NCI-H2171 (cell line): ENCODE results near the gene CD82.

Experiments
- DNase-seq: peaks from one replicate; lab custom pipeline; 2025; lab: John Stamatoyannopoulos, UW

The CD82 gene, protein sequence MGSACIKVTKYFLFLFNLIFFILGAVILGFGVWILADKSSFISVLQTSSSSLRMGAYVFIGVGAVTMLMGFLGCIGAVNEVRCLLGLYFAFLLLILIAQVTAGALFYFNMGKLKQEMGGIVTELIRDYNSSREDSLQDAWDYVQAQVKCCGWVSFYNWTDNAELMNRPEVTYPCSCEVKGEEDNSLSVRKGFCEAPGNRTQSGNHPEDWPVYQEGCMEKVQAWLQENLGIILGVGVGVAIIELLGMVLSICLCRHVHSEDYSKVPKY

DNA sequence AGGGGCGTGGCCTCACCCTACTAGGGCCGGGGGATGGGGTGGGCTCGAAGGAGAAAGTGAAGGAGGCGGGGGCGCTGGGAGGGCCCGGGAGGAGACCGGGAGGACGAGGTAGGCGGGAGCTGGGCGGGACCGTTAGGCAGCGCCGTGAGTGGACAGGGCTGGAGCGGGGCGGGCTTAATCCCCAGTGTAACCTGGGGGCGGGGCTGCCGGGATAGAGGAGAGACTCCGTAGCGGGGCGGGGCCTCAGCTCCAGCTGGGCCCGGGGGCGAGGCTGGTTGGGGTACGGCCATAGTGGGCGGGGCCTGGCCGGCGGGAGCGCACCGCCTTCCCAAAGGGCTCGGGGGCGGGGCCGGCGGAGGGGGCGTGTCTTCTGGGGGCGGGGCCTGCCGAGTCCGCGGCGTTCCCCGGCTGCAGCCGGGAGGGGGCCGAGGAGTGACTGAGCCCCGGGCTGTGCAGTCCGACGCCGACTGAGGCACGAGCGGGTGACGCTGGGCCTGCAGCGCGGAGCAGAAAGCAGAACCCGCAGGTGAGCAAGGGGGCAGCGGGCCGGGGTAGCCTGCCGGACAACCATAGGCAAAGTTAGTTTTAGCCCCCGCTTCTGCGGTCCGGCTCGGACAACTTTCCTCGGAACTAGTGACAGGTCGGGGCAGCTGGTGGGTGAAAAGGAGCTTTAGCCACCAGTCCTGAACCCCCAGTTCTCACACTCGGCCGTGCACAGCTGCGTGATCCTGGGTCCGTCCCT is at the start of gene CD82:
TSS of gene CD82 (plus strand) at position 453 of the 742 bp plus-strand sequence. CDS start 29,000 bp downstream, outside the sequence.
- peak; percentile 99 for DNase-seq

DNA sequence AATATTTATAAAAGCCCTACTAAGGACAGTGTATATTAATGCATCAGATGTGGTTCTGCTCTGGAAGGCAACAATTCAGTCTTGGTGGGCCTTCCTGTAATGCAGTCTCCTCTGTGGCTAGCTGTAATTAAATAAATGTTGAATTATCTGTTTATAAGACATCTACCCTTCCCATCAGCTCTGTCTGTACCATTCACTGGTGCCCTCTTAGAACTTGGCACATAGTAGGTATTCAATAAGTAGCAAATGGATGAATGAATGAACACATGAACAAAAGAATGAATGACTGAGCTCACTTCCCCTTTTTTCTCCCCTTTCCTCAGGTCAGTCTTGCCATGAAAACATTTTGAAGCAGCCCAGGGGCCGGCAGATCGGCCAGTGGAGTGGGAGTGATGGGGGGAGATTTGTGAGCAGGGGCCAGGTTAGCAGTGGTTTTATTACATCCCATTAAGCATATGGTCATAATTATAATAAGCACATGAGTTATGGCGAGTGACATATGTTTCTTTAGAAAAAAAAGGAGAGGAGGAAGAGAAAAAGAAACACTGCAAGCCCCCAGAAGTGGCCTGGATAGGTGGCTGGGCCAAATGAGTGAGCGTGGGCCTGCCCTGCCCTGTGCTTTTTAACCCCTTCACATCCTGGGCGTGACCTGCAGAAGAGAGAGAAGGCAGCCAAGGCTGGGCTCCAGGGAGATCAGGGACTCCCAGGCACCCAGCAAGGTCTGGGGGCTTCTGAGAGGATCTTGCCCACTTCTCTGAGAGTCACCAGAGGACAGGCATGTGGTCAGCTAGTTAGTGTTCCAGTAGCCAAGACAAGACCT is 48.6 kb upstream of the CD82 start:
- peak; percentile 9 for DNase-seq

DNA sequence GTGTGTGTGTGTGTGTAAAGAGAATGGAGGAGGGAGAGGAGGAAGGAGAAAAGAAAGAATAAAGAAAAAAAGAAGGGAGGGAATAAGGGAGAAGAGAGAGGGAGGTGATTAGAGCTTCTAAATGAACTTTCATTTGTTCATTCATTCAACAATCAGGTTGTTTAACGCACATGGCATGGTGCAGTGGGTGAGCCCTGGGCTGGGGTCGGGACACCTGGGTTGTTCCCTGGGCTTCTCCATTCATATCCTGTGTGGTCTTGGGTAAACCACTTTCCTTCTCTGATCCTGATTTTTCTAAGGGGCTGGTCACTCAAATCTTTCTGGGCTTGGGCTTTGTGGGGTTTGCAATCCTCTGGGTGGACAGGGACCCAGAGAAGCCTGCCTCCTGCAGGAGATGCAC is 47.9 kb upstream of the CD82 start:
- DNase-seq, result no peak

DNA sequence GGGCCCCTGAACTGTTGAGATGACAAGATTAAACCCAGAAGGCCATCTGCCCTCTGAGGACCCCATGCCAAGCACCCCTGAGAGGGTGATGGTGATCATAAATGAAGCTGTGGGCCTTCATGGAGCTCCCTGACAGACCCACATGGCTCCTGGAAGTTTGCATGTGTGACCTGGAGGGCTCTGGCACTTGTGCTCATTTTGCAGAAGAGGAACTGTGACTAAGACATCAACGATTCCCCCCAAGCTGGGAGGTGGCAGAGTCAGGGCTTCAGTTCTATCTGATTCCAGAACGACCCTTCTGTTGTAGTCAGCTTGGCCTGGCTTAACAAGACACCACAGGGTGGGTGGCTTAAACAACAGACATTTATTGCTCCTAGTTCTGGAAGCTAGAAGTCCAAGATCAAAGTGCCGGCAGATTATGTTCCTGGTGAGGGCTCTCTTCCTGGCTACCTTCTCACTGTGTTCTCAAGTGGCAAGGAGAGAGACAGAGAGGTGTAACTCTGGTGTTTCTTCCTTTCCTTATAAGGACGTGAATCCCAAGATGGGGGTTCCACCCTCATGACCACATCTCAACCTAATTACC is 46.4 kb upstream of the CD82 start:
- DNase-seq, result no peak

DNA sequence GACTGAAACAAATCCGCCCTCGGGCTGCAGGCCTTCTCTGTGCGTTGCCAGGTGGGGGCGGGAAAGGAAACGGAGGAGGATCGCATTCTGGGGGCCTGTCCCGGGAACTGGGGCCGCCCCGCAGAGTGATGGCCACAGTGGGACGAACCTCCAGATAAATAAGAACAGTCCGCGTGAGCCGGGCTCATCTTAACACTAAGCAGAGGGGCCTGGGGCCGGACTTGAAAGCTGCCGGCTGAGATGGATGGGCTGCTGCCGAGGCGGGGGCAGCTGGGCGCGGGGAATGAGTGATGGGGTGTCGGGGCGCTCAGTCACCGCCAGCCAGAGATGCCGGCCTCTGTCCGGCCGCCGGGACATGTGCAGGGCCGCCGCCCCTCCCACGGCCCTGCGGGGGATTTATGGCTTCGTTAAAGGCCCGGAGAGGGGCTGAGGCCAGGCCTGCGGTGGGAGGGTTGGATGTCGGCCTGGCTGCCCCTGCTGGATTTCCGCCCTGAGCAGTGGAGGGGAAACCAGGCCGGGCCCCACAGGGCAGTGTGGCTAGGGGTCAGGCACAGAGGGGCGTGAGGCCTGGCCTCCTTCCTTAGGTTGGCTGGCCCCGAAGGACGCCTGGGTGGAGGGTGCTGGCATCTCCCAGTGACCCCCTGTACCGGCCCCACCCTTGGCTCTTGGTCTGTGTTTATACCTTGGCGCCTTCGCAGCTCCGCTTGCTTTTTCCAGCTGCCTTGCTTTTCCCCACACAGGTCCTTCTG is 45.3 kb upstream of the CD82 start:
- no peak for DNase-seq

DNA sequence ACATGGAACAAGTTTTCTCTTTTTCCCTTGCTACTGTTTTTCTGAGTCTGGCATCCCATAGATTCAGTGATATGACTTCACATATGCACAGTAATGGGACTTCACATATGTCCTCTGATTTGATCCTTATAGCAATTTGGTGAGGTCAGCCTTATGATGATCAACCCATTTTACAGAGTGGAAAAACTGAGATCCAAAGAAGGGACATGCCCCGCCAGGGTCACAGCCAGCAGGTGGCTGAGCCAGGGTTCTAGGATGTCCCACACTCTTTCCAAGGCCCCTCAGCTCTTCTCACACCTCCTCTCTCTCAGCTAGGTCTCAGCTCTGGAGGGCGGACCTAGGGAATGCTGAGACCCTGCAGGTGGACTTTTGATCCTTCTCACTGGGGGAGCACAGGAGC is 44.3 kb upstream of the CD82 start:
- no peak for DNase-seq

DNA sequence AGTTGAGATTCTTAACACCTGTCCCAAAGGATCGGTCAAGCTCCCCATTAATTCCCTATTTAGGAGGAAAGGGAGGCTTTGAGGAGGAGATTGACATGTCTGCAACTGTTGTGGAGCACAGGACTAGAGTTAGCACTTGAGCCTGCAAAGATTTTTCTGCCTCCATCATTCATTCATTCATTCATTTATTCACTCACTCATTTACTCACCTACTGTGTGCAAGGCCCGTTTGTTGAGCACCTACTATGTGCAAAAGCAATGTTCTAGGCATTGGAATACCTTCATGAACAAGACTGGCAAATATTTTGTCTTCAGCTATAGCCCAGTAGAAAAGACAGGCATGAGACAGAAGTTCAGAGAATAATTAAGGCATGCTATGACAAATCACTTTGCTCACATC is 43.2 kb upstream of the CD82 start:
- DNase-seq, result no peak

DNA sequence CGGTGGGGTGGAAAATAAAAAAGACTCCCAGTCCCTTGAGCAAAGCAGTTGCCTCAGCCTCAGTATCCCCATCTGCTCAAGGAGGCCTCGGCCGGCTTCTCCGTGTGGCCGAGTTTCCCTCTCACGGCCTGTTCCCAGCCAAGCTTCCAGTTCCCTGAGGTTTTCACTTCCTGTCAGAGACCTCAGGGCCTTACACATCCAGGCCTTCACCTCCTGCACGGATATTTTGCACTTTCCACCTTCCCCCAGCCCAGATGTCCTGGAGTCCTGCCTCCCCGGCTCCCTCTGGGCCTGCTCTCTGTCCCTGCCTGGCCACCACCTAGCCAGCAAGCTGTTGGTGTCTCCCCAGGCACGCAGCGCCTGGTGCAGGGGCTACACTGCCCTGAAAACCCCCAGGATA is 41.1 kb upstream of the CD82 start:
- no peak for DNase-seq

DNA sequence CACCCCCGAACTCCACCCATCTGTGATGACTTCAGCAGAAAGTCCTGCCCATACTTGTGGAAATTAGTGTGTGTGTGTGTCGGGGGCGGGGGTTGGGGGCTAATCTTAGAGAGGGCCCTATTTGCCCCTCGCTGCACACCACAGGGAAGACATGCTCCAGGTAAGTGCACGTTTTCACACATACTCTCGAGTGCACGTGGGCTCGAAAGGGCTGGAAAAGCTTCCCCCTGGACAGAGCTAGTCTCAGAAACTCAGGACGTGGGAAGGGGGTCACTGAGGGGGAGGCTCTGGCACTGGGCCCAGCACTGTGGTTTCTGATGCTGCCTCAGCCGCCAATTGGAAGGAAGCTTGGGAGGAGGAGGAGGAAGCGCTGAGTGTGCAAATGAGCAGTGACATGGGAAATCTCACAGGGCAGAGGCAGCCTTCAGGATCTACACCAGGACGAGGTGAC is 40.7 kb upstream of the CD82 start:
- no peak for DNase-seq

DNA sequence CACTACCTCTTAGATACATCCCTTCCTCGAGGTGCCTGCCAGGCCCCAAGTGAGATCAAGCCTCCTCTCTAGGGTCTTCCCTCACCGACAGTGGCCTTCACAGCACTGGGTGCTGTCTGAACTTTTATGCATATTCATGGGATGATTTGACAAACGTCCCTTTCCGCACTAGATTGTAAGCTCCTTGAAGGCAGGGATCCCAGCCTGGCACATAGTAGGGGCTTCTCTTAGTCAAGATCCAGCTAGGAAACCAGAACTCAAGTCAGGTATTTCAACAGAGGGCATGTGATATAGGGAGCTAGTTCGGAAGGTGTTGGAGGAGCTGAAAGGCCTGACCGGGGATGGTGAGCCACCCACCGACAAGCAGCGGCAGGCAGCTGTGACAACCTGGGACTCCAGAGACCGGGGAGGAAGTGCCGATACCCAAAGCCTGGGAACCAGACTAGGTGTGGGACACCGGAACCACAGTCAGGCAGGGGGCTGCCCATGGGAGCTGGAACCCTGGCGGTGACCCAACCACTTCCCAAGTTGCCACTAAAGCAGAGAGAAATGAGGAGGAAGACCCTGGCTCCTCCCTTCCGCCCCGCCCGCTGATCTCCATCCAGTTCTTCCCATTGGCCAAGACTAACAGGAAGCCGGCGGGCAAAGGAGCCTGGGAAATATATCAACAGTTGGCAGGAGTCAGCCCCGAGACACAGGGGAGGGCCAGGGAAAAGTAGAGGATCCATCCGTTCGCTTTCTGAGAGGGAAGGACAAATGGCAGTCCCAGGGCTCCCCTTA is 39.8 kb upstream of the CD82 start:
- no peak for DNase-seq

DNA sequence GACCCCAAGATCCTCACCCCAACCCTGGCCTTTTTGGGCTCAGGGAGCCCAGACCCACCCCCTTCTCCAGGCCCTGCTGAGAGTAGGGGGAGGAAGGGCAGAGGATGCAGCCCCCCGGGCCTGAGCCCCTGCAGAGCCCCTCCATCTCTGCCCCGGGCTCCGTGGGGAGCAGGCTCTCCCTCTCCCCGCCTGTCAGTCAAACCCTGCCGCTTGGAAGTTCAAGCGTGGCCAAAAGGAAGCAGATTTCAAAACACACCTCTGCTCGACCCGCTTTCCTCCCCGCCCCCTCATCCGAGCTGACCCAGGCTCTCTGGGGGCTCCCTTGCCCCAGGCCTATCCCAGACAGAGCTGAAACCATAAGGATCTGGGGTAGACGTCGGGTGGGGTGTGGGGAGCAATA is 39.0 kb upstream of the CD82 start:
- DNase-seq, result no peak

DNA sequence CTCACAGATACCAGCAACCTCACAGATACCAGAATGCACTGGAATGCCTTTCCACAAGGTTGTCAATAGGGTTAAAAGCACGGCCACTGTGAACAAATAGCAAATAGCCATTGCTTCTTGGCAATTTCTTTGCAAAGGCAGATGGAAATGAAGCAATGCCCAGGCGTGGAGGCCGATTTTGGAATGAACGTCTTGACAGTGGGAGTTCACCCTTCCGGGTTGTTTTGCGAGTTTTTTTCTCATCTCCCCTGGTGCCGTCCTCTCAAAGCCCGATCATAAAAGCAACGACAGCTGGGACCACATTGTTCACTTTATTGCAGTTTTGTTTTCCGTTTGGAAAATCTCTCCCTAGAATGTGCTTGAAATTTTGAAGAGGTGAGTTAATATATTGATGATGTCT is 38.0 kb upstream of the CD82 start:
- no peak for DNase-seq

DNA sequence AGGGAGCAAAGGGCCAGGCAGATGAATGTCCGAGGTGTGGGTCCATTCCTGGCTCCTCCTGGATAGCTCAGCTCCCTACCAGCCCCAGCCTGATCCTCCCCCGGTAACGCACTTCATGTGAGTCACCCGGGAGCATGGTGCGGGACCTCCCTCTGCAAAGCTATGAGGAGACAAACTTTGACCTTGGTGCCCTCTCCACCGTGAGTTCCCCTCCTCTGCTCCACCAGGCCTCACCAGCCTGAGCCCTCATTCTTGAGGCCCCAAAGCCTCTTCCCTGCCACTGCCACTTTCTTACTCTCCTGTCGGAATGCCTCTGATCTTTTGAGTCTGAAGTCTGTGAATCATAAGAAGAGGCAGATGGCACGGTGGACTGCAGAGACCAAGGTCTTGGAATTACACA is 37.4 kb upstream of the CD82 start:
- DNase-seq, result no peak

DNA sequence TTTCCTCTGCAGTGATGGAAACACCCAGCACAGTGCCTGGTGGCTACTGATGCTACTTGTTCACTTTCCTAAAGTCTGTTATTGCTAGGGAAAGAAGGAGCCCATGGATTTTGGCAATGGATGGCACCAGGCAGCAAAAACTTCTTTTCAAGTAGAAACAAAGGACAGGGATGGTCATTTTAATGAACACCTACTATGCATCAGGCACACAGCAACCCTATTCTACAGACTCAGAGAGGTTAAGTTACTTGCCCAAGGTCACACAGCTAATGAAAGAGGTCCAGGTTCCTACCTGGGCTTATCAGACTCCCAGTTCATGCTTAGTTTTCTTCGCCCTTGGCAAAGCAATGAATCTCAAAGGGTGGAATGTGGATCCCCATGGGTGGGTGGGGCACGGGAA is 36.9 kb upstream of the CD82 start:
- DNase-seq, result no peak

DNA sequence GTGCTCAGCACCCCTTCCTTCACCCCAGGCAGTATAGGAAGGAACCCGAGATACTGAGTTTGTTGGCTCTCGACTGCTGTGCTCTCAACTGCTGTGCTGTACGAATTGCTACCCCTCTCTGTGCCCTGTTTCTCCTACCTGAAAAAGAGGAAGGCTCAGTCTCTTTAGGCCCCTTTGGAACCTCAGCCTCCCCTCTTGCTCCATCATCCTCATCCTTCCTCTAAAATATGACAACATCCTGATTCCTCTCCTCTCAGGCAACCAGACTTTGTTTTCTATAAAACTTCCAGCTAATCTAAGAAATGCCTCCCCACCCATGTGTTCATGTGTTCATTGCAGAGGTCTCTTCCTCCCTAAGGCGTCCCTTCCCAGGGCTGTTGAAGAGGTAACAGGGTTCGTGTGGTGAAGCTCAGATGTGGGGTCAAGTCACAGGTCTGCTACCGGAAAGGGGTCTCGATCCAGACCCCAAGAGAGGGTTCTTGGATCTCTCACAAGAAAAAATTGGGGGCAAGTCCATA is 35.5 kb upstream of the CD82 start:
- no peak for DNase-seq

DNA sequence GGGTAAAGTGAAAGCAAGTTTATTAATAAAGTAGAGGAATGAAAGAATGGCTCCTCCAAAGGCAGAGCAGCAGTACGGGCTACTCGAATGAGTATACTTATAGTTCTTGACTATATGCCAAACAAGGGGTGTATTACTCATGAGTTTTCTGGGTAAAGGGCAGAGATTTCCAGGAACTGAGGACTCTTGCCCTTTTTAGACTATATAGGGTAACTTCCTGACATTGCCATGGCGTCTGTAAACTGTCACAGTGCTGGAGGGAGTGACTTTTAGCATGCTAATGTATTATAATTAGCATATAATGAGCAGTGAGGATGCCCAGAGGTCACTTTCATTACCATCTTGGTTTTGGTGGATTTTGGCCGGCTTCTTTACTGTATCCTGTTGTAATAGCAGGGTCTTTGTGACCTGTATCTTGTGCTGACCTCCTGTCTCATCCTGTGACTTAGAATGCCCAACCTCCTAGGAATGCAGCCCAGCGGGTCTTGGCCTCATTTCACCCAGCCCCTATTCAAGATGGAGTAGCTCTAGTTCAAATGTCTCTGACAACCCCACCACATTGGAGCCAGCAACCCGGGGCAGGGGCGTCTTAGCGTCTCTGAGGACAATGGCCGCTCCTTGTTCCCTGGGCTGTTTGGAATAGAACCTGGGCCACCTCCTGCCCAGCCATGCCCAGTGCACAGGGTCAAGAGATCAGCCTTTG is 34.9 kb upstream of the CD82 start:
- DNase-seq, result no peak

DNA sequence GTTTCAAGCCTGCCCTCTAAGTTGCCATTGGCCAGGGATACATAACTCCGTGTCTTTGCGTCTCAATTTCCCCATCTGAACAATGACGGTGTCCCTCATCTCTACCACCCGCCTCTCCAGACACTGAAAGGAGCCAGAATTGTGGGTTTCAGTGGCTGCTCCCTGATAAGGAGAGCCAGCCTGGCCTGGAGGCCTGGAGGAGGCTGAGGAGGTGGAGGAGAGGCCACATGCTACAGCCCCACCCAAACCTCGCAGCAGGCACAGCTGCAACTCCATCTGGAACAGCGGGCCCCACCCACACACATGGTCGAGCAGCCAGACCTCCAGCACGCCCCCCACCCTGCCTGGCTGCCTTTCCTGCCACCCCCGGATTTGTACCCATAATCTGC is 34.4 kb upstream of the CD82 start:
- DNase-seq, result no peak

DNA sequence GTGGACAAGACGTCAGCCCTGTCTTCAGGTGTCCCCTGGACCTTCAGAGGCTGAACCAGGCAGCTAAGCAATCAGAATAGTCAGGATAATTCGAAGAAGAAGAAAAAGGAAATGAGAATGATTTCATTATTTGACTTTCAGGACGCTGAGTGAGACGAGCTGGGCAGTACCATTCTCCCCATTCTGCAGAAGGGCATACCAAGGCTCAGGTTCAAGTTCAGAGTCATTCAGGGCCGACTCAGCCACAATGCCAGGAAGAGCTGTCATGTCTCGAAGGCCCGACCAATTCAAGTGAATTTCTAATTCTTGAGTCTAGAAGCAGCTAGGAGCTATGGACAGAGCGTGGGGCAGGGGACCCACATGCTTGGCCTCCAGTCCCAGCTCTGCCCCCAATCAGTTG is 33.8 kb upstream of the CD82 start:
- DNase-seq, result no peak

DNA sequence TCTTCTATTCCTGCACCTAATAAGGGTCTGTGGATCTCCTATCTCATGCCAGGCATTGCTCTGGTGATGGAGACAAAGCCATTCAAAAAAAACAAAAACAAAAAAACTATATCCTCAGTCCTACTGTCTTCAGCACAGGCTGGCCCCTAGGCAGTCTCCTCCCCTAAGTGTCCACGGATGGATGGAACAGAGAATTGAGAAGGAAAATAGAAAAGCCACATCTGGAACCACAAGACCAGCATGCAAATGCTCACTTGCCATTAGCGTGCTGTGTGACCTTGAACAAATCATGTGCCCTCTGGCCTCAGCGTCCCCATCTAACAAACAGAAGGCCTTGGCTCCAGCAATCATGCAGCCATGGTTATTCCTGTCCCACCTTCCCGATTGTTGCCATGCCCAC is 32.7 kb upstream of the CD82 start:
- DNase-seq, result no peak
